CD8-positive, alpha-beta memory T cell (primary cell): ENCODE results near the gene GATA3. TPM values are rescaled to one million over a fixed set of nuclear protein-coding genes. Genes with fewer than 3 reads are reported as not detected.

Source experiments
- CTCF ChIA-PET: fragments of 350-600 bp; sonication (Branson Sonifier 250); formaldehyde crosslinking; loops from one replicate; lab custom pipeline; 2021; ENCODE audit warnings: antibody characterized with exemption; lab: Charles Lee
- POLR2A ChIA-PET: fragments of 350-600 bp; sonication (Branson Sonifier 250); formaldehyde crosslinking; loops from one replicate; lab custom pipeline; 2021; ENCODE audit warnings: antibody characterized with exemption; lab: Charles Lee
- DNase-seq, 5 donors: peaks; one replicate each; pipeline versions ENCODE4 v3.0.0 to v3.0.0-alpha.2; 2020 to 2022; ENCODE audit warnings: mixed read lengths in 1 of 5
- H3K27ac ChIP-seq: one replicate; pipeline ENCODE4 v1.7.0; 2013; ENCODE audit warnings: low read depth, mild to moderate bottlenecking, low read length, moderate library complexity
- H3K27me3 ChIP-seq: 2 replicates; pipeline ENCODE4 v1.7.0; 2013; ENCODE audit warnings: low read length, mild to moderate bottlenecking; ENCODE audit not compliant: insufficient read depth, poor library complexity, severe bottlenecking
- H3K36me3 ChIP-seq: 2 replicates; pipeline ENCODE4 v1.7.0; 2013; ENCODE audit warnings: mild to moderate bottlenecking, low read length, moderate library complexity; ENCODE audit not compliant: insufficient read depth
- H3K4me1 ChIP-seq: 2 replicates; pipeline ENCODE4 v1.7.0; 2013; ENCODE audit warnings: mild to moderate bottlenecking, low read length, moderate library complexity; ENCODE audit not compliant: insufficient read depth
- H3K4me3 ChIP-seq: 2 replicates; pipeline ENCODE4 v1.7.0; 2013; ENCODE audit warnings: mild to moderate bottlenecking, low read length
- H3K9me3 ChIP-seq: 2 replicates; pipeline ENCODE4 v1.7.0; 2013; ENCODE audit warnings: mild to moderate bottlenecking, low read length
- H3K27ac Mint-ChIP-seq, 8 donors: one replicate each; pipeline ENCODE4 v1.8.0; 2020 to 2021; ENCODE audit warnings: mixed read lengths in 8 of 8, mild to moderate bottlenecking in 6 of 8, inconsistent platforms in 3 of 8, moderate library complexity in 3 of 8
- H3K27me3 Mint-ChIP-seq, 2 donors: one replicate each; pipeline ENCODE4 v1.8.0; 2020 to 2021; ENCODE audit warnings: mixed read lengths in 2 of 2, mild to moderate bottlenecking in 1 of 2, moderate library complexity in 1 of 2
- H3K36me3 Mint-ChIP-seq, 3 donors: one replicate each; pipeline ENCODE4 v1.8.0; 2020 to 2021; ENCODE audit warnings: mixed read lengths in 3 of 3, inconsistent platforms in 1 of 3, mild to moderate bottlenecking in 1 of 3
- H3K4me1 Mint-ChIP-seq, 3 donors: one replicate each; pipeline ENCODE4 v1.8.0; 2020 to 2021; ENCODE audit warnings: mixed read lengths in 3 of 3, inconsistent platforms in 1 of 3, mild to moderate bottlenecking in 1 of 3
- H3K4me3 Mint-ChIP-seq, 7 donors: one replicate each; pipeline ENCODE4 v1.8.0; 2020 to 2021; ENCODE audit warnings: mixed read lengths in 7 of 7, mild to moderate bottlenecking in 6 of 7, moderate library complexity in 4 of 7, inconsistent platforms in 2 of 7
- H3K9me3 Mint-ChIP-seq, 5 donors: one replicate each; pipeline ENCODE4 v1.8.0; 2020 to 2022; ENCODE audit warnings: mixed read lengths in 5 of 5, mild to moderate bottlenecking in 3 of 5, moderate library complexity in 2 of 5, inconsistent platforms in 1 of 5
- polyA plus RNA-seq: library from polyadenylated mRNA; unstranded; fragments of 300-500 nt; fragmentation: Illumina TruSeq; gene quantifications from one replicate; pipeline ENCODE4 v1.2.3, GENCODE V29; 2021
- total RNA-seq, 2 experiments: library from RNA; stranded (reverse); gene quantifications; one replicate each; pipeline ENCODE4 v1.2.3, GENCODE V29; 2021

The GATA3 gene
- total and polyA plus RNA-seq, 3 experiments from 2014 or later: 48.9 to 58.6 (median 53.3) TPM

- no peak overlapping the region for H3K27ac Mint-ChIP-seq
- H3K4me3 Mint-ChIP-seq: no peak overlapping the region
- Histone ChIP-seq H3K4me3 (no peak overlapping the region), H3K9me3 (no peaks in the 10 kb centered on the region), H3K4me1 (no peaks in the 10 kb centered on the region), H3K27me3 (no peaks in the 10 kb centered on the region), H3K27ac (no peak overlapping the region), H3K36me3 (no peaks in the 10 kb centered on the region)
- peaks cover 0 to 3% of the 10 kb centered on the region in 2 donors for H3K27me3 Mint-ChIP-seq
- POLR2A ChIA-PET: no interaction called here
- no peaks in the 10 kb centered on the region for H3K36me3 Mint-ChIP-seq
- no peak for DNase-seq
- no peaks in the 10 kb centered on the region for H3K9me3 Mint-ChIP-seq
- H3K4me1 Mint-ChIP-seq: peaks cover 3 to 5% (median 3%) of the 10 kb centered on the region in 3 donors
- CTCF ChIA-PET: no interaction called here
Observed at GRCh38 chr10:8122611-8123369, 68.3 kb downstream of the GATA3 start.

DNA sequence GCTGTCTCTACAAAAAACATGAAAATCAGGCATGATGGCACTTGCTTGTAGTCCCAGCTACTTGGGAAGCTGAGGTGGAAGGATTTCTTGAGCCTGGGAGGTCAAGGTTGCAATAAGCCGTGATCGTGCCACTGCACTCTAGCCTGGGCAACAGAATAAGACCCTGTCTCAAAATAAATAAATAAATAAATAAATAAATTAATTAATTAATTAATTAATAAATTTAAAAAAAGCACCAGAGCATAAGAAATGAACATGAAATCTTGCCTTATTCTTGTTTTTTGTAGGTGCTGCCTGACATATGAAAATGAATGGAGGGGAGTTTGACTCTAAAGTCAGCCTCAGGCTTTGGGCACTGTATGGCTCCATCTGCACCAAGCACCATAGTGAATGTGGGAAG is 69.9 kb downstream of the GATA3 start:
- H3K4me1 ChIP-seq: no peaks in the 10 kb centered on the region
- no peak overlapping the region for H3K4me3 ChIP-seq
- CTCF ChIA-PET: no interaction called here
- no peaks in the 10 kb centered on the region for H3K36me3 Mint-ChIP-seq
- no peaks in the 10 kb centered on the region for H3K27me3 ChIP-seq
- H3K9me3 ChIP-seq: no peaks in the 10 kb centered on the region
- H3K27ac ChIP-seq: no peak overlapping the region
- no peak overlapping the region for H3K27ac Mint-ChIP-seq
- H3K9me3 Mint-ChIP-seq: no peaks in the 10 kb centered on the region
- POLR2A ChIA-PET: no interaction called here
- H3K36me3 ChIP-seq: no peaks in the 10 kb centered on the region
- peaks cover 3 to 5% (median 3%) of the 10 kb centered on the region in 3 donors for H3K4me1 Mint-ChIP-seq
- no peak overlapping the region for H3K4me3 Mint-ChIP-seq
- no peak for DNase-seq
- H3K27me3 Mint-ChIP-seq: peaks cover 0 to 3% of the 10 kb centered on the region in 2 donors

Other genes starting within 250 kb of the GATA3 start
- 10 to 100 TPM; 22.5 to 22.6 TPM for gene TAF3, start 236.2 kb upstream of the GATA3 start, total RNA-seq
- gene TAF3, start 236.2 kb upstream of the GATA3 start, polyA plus RNA-seq: 16.9 TPM